Glomerular visceral epithelial cell (primary cell): Measurements from ENCODE around the gene NCKAP5.
"Not testable (repeated sequence)": the region's sequence is repeated elsewhere in the genome, so short reads cannot be mapped to it uniquely, and the experiment has no call there.

ENCODE experiments used
- DNase-seq: peaks from one replicate; pipeline ENCODE4 v3.0.0-alpha.2; 2016; ENCODE audit errors: extremely low spot score

Gene NCKAP5

GRCh38 chr2:133522204-133522603 lies 46.1 kb downstream of the NCKAP5 start:
- no peak for DNase-seq

- DNase-seq, result no peak
These were observed 47.0 kb downstream of the NCKAP5 start for GRCh38 chr2:133521146-133521745.

- not testable (repeated sequence) for DNase-seq
These were observed 48.6 kb downstream of the NCKAP5 start for GRCh38 chr2:133519677-133520076.

- DNase-seq, result peak; percentile 17
These were observed 49.4 kb downstream of the NCKAP5 start for GRCh38 chr2:133518700-133519344.

- DNase-seq, result peak; percentile 19
These were observed 50.4 kb downstream of the NCKAP5 start for GRCh38 chr2:133517876-133518275.

- no peak for DNase-seq
These were observed 51.7 kb downstream of the NCKAP5 start for GRCh38 chr2:133516405-133517026.

- DNase-seq, result no peak
These were observed 53.0 kb downstream of the NCKAP5 start for GRCh38 chr2:133515271-133515670.

GRCh38 chr2:133513893-133514292 lies 54.4 kb downstream of the NCKAP5 start:
- no peak for DNase-seq

GRCh38 chr2:133512121-133512520 lies 56.1 kb downstream of the NCKAP5 start:
- DNase-seq, result no peak

GRCh38 chr2:133511679-133512078 lies 56.6 kb downstream of the NCKAP5 start:
- DNase-seq, result no peak

GRCh38 chr2:133509777-133510176 lies 58.5 kb downstream of the NCKAP5 start:
- DNase-seq, result no peak

- DNase-seq, result no peak
These were observed 59.6 kb downstream of the NCKAP5 start for GRCh38 chr2:133508546-133509165.

GRCh38 chr2:133506996-133507395 lies 61.3 kb downstream of the NCKAP5 start:
- no peak for DNase-seq

GRCh38 chr2:133504566-133505505 lies 63.4 kb downstream of the NCKAP5 start:
- DNase-seq, result peak; percentile 81

GRCh38 chr2:133503927-133504326 lies 64.3 kb downstream of the NCKAP5 start:
- DNase-seq, result no peak

GRCh38 chr2:133503323-133503722 lies 64.9 kb downstream of the NCKAP5 start:
- DNase-seq, result no peak

- no peak for DNase-seq
These were observed 65.6 kb downstream of the NCKAP5 start for GRCh38 chr2:133502678-133503077.

- no peak for DNase-seq
These were observed 67.3 kb downstream of the NCKAP5 start for GRCh38 chr2:133500917-133501316.

- DNase-seq, result no peak
These were observed 69.3 kb downstream of the NCKAP5 start for GRCh38 chr2:133498662-133499585.

- DNase-seq, result no peak
These were observed 70.2 kb downstream of the NCKAP5 start for GRCh38 chr2:133497951-133498565.
